ENCODE measurements around the gene PRKACB.

DNA sequence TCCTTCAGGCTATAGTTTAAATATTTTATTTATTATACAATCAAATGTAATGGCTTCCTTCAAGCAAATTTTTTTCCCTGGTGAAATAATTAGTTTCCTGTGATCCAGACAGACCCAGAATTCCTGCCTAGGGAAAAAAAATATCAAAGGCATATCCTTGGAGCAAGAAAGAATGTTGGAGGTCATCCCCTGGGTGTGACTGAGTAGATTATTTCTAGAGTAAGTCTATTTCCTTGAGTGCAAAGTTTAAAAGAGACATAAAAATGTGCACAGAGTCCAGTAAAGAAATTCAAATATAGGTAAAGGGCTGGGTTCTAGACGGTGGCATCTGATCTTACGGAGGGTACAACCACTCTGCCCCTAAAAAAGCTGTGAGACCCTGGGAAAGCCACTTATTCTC is 125.2 kb downstream of the PRKACB start:
- TF ChIP-seq FOXP2 (optimal IDR thresholded peaks at IDR 0.05; ENCODE audit: borderline replicate concordance, extremely low read depth, extremely low read length, insufficient read depth) (no peak), POLR2AphosphoS5 (IDR thresholded peaks at IDR 0.05; ENCODE audit: low read depth, low read length) (no peak)
